Lower leg skin (tissue), 4 donors: Measurements from ENCODE around the gene ST6GALNAC3. TPM values are rescaled to one million over a fixed set of nuclear protein-coding genes. Genes with fewer than 3 reads are reported as not detected.

Experiments used
- DNase-seq, 2 donors: peaks; one replicate each; pipeline ENCODE4 v3.0.0-alpha.2; 2019; ENCODE audit warnings: low spot score in 2 of 2
- H3K4me3 ChIP-seq: fragments of 200-600 bp; sonication (generic); 2 replicates; pipeline ENCODE4 v1.5.1; 2017; ENCODE audit warnings: mild to moderate bottlenecking, low read depth; ENCODE audit not compliant: poor library complexity, severe bottlenecking
- CTCF ChIP-seq, 3 donors: fragments of 450-650 bp; IDR thresholded peaks; one replicate each; pipeline ENCODE4 v1.5.1; 2016; ENCODE audit warnings: antibody characterized with exemption in 3 of 3, mild to moderate bottlenecking in 3 of 3, moderate library complexity in 2 of 3
- POLR2A ChIP-seq, 2 donors: fragments of 450-650 bp; IDR thresholded peaks; one replicate each; pipeline ENCODE4 v1.6.1; 2016 to 2017; ENCODE audit warnings: antibody characterized with exemption in 2 of 2, mild to moderate bottlenecking in 1 of 2, moderate library complexity in 1 of 2
- WGBS, 2 donors: methylation state at CpG; one replicate each; pipeline ENCODE4 v1.1.5; 2018; 5-methylcytosine and 5-hydroxymethylcytosine counted together
- intact Hi-C: fragments of 100-400 bp; cut with DNase I; formaldehyde crosslinking; loops from one replicate; pipeline ENCODE4 v1.15.0; 2023; ENCODE audit warnings: low total_unique reads
- total RNA-seq, 4 donors: library from RNA; depleted of rRNA; stranded (reverse); fragments of >200 nt; gene quantifications; one replicate each; pipeline ENCODE4 v1.1.0, GENCODE V29; 2016

ST6GALNAC3 gene
- total RNA-seq, 4 donors from 2014 or later = 1.5 to 3.8 (median 3.0) TPM

- intact Hi-C loops = no loop called here
- 84 to 93% methylated on average over 1 of the region's 1 CpG for WGBS, 2 donors
- H3K4me3 ChIP-seq = no peak overlapping the region
- DNase-seq = no peak
- TF ChIP-seq CTCF (IDR thresholded peaks at IDR 0.05) (no peak), POLR2A (IDR thresholded peaks at IDR 0.05) (no peak)
Measured at GRCh38 chr1:76682138-76682537, 607.6 kb downstream of the ST6GALNAC3 start.

Other genes starting within 250 kb of the ST6GALNAC3 start
- not detected for gene ASB17, start 142.3 kb upstream of the ST6GALNAC3 start, total RNA-seq